Uterus (tissue), 4 donors: ENCODE measurements around the gene TOX3. TPM values are rescaled to one million over a fixed set of nuclear protein-coding genes. Genes with fewer than 3 reads are reported as not detected.

ENCODE experiments used
- DNase-seq, 2 donors: peaks; one replicate each; pipeline ENCODE4 v3.0.0-alpha.2; 2019 to 2020
- H3K27ac ChIP-seq, 2 donors: fragments of 200-600 bp; sonication (generic); 1 replicate in 1 of 2; 2 replicates in 1 of 2; pipeline ENCODE4 v1.5.1; 2016 to 2018
- H3K27me3 ChIP-seq, 2 donors: fragments of 200-600 bp; sonication (generic); one replicate each; pipeline ENCODE4 v1.5.1; 2018 to 2019; ENCODE audit warnings: control low read depth in 1 of 2
- H3K36me3 ChIP-seq, 2 donors: fragments of 200-600 bp; sonication (generic); one replicate each; pipeline ENCODE4 v1.5.1; 2019; ENCODE audit warnings: control low read depth in 1 of 2
- H3K4me1 ChIP-seq, 2 donors: fragments of 200-600 bp; sonication (generic); one replicate each; pipeline ENCODE4 v1.5.1; 2018 to 2019; ENCODE audit warnings: control low read depth in 1 of 2
- H3K4me3 ChIP-seq, 2 donors: fragments of 200-600 bp; sonication (generic); 1 replicate in 1 of 2; 2 replicates in 1 of 2; pipeline ENCODE4 v1.5.1; 2018 to 2019; ENCODE audit warnings: mild to moderate bottlenecking in 1 of 2
- H3K9me3 ChIP-seq, 2 donors: fragments of 200-600 bp; sonication (generic); one replicate each; pipeline ENCODE4 v1.5.1; 2019; ENCODE audit warnings: control low read depth in 1 of 2
- CTCF ChIP-seq, 4 experiments: fragments of 200-600 bp in 2 of 4; fragments of 450-650 bp in 2 of 4; sonication (generic) in 2 of 4; IDR thresholded peaks; one replicate each; pipeline ENCODE4 v1.5.1; 2016 to 2019; ENCODE audit warnings: antibody characterized with exemption in 4 of 4, mild to moderate bottlenecking in 2 of 4, moderate library complexity in 1 of 4
- POLR2A ChIP-seq, 2 donors: fragments of 450-650 bp; IDR thresholded peaks; one replicate each; pipeline ENCODE4 v1.6.1; 2016; ENCODE audit warnings: antibody characterized with exemption in 2 of 2, mild to moderate bottlenecking in 1 of 2, moderate library complexity in 1 of 2
- intact Hi-C: fragments of 100-400 bp; cut with DNase I; formaldehyde crosslinking; loops from one replicate; pipeline ENCODE4 v1.15.1; 2023; ENCODE audit warnings: low total_unique reads
- total RNA-seq, 4 donors: library from RNA; depleted of rRNA in 3 of 4; stranded (reverse); fragments of >200 nt in 3 of 4; gene quantifications; one replicate each; pipeline versions ENCODE4 v1.1.0 to v1.2.4, GENCODE V29; 2014 to 2023
- donor health status: DM: yes; HTN: yes; CAD: no.

TOX3 gene
- total RNA-seq, 4 donors from 2014 or later = 0.55 to 1.2 TPM; not detected in 2

DNA sequence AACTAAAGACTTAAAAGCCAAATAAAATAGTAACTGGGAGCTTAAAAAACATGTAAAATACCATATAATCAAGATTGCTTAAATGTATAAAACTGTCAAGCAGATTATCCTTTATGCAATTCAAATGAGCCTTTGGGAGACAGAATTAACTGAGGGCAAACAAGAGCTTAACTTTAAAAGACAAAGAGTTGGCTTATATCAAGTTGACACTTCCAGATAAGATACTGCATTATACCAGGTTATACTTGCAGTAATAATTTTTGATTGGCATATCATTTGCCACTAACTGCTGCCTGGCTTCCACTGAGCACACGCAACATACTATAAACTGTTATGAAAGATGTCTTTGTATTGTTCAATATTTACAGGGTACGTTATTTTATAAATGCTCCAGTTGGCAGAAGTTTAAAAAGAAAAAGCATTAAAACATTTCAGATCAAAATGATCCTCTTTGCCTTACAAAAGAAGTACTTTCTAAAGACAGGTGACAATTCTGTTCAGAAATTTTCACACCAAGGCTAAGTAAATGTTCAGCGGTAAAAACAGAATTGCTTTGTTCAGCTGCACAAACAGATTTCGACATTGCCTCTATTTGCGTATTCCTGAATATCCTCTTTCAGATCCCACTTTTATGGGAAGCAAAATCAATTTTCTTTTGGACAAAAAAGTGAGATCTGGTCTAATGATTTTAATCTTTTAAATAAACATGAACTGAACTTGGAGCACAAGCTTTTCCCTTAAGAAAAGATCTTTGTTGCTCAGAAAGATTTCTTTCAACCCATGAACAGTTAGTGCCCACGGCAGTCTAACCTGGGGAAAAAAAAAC lies 50.7 kb downstream of the TOX3 start:
- TF ChIP-seq CTCF (IDR thresholded peaks at IDR 0.05) (no peak), POLR2A (IDR thresholded peaks at IDR 0.05) (no peak)
- Histone ChIP-seq H3K9me3 (no peaks in the 10 kb centered on the region), H3K27me3 (no peaks in the 10 kb centered on the region), H3K36me3 (no peaks in the 10 kb centered on the region), H3K27ac (no peak overlapping the region), H3K4me3 (no peak overlapping the region), H3K4me1 (no peaks in the 10 kb centered on the region)
- intact Hi-C loops = no loop called here
- DNase-seq = no peak

DNA sequence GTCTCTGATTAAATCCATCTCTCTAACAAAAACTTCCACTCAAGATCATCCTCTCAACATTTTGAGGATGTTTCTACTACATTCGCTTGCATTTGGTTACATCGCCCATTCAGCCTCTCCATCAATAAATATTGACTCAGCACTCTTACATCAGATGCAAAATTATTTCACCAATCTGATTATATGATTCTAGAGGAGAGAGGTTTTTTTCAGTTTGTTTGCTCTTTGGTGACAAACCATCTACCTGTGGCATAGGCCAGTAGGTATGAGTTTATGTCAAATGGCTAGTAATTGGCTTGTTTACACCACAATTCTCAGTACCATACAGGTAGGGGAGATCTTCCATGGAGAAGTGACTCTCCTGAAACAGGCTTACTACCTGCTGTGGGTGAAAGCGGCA lies 52.3 kb downstream of the TOX3 start:
- H3K9me3 ChIP-seq = no peaks in the 10 kb centered on the region
- no peaks in the 10 kb centered on the region for H3K4me1 ChIP-seq
- H3K36me3 ChIP-seq = no peaks in the 10 kb centered on the region
- H3K27ac ChIP-seq = no peak overlapping the region
- intact Hi-C loops = no loop called here
- no peak for DNase-seq
- no peak overlapping the region for H3K4me3 ChIP-seq
- no peak for TF ChIP-seq CTCF (IDR thresholded peaks at IDR 0.05)
- TF ChIP-seq POLR2A (IDR thresholded peaks at IDR 0.05) = no peak
- H3K27me3 ChIP-seq = no peaks in the 10 kb centered on the region

- H3K4me3 ChIP-seq = no peak overlapping the region
- intact Hi-C loops = no loop called here
- TF ChIP-seq CTCF (IDR thresholded peaks at IDR 0.05) (no peak), POLR2A (IDR thresholded peaks at IDR 0.05) (no peak)
- H3K4me1 ChIP-seq = no peaks in the 10 kb centered on the region
- no peaks in the 10 kb centered on the region for H3K9me3 ChIP-seq
- DNase-seq = no peak
- H3K27ac ChIP-seq = no peak overlapping the region
- no peaks in the 10 kb centered on the region for H3K27me3 ChIP-seq
- H3K36me3 ChIP-seq = no peaks in the 10 kb centered on the region
Measured at GRCh38 chr16:52494145-52494544, 52.8 kb downstream of the TOX3 start.

GRCh38 chr16:52492789-52493357 lies 54.1 kb downstream of the TOX3 start:
- H3K27me3 ChIP-seq = no peaks in the 10 kb centered on the region
- TF ChIP-seq POLR2A (IDR thresholded peaks at IDR 0.05) (no peak), CTCF (IDR thresholded peaks at IDR 0.05) (no peak)
- DNase-seq = no peak
- no peak overlapping the region for H3K27ac ChIP-seq
- intact Hi-C loops = no loop called here
- no peaks in the 10 kb centered on the region for H3K36me3 ChIP-seq
- H3K4me1 ChIP-seq = no peaks in the 10 kb centered on the region
- no peak overlapping the region for H3K4me3 ChIP-seq
- no peaks in the 10 kb centered on the region for H3K9me3 ChIP-seq

- H3K4me1 ChIP-seq = no peaks in the 10 kb centered on the region
Measured at GRCh38 chr16:52491216-52491615, 55.7 kb downstream of the TOX3 start.

More at GRCh38 chr16:52491216-52491615, 55.7 kb downstream of the TOX3 start:
- Histone ChIP-seq H3K36me3 (no peaks in the 10 kb centered on the region), H3K9me3 (no peaks in the 10 kb centered on the region), H3K27ac (no peak overlapping the region), H3K27me3 (no peaks in the 10 kb centered on the region), H3K4me3 (no peak overlapping the region)
- no peak for TF ChIP-seq POLR2A (IDR thresholded peaks at IDR 0.05)
- no peak for TF ChIP-seq CTCF (IDR thresholded peaks at IDR 0.05)
- DNase-seq = no peak
- intact Hi-C loops = no loop called here
